ENCODE data around the gene SLIT3.

DNA sequence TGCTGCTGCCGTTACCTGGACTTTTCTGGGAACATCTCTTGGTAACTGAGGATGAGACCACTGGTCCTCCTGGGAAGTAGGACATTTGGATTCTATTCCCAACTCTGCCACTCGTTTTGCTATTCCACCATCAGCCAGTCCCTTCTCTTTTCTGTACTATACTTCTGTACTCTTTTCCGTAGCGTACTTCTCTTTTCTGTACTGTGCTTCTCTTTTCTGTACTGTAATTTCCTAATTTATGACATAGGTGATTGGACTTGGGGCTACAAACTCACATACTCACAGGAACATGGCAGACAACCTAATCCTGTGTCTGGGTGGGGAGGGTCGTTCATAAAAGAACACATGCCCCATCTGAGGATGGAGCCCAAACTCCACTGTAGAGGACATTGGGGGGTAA is 386.4 kb downstream of the SLIT3 start:
- TF ChIP-seq, protein P1, sequence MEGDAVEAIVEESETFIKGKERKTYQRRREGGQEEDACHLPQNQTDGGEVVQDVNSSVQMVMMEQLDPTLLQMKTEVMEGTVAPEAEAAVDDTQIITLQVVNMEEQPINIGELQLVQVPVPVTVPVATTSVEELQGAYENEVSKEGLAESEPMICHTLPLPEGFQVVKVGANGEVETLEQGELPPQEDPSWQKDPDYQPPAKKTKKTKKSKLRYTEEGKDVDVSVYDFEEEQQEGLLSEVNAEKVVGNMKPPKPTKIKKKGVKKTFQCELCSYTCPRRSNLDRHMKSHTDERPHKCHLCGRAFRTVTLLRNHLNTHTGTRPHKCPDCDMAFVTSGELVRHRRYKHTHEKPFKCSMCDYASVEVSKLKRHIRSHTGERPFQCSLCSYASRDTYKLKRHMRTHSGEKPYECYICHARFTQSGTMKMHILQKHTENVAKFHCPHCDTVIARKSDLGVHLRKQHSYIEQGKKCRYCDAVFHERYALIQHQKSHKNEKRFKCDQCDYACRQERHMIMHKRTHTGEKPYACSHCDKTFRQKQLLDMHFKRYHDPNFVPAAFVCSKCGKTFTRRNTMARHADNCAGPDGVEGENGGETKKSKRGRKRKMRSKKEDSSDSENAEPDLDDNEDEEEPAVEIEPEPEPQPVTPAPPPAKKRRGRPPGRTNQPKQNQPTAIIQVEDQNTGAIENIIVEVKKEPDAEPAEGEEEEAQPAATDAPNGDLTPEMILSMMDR (IDR thresholded peaks at IDR 0.05), result no peak
- no peak for TF ChIP-seq SIN3A (IDR thresholded peaks at IDR 0.05; ENCODE audit: borderline replicate concordance, low read depth, low read length)

Measured in SK-N-SH (cell line).